HepG2 (cell line): Measurements from ENCODE around the gene PCDHGB6. TPM values are rescaled to one million over a fixed set of nuclear protein-coding genes. Genes with fewer than 3 reads are reported as not detected.

Experiments
- ATAC-seq: fragments of 200-7000 bp; cut with Tn5 transposase; 3 replicates; pipeline ENCODE4 v1.9.1; 2020; ENCODE audit warnings: mild to moderate bottlenecking, moderate library complexity
- BruUV-seq: library from RNA; stranded (reverse); fragments of 400-500 nt; replicated peaks from 2 replicates; lab custom pipeline; 2021; lab: Mats Ljungman, UMichigan
- CTCF ChIA-PET: fragments of 300-600 bp; formaldehyde crosslinking; extraction: SDS; loops from one replicate; lab custom pipeline; 2021; ENCODE audit warnings: low total read pairs, inconsistent platforms, low intra/inter-chr PET ratio; lab: Yijun Ruan, JAX
- POLR2A ChIA-PET: fragments of 350-600 bp; sonication (Branson Sonifier 250); formaldehyde crosslinking; loops from one replicate; lab custom pipeline; 2020; ENCODE audit warnings: antibody characterized with exemption, inconsistent platforms; lab: Yijun Ruan, JAX
- DNase-seq: peaks from one replicate; pipeline ENCODE4 v3.0.0-alpha.2; 2015; ENCODE audit warnings: low spot score
- FAIRE-seq: peaks from 3 replicates; lab custom pipeline; 2011; peaks lifted over from hg19 to GRCh38; lab: Jason Lieb, UNC
- H2AFZ ChIP-seq: one replicate; pipeline ENCODE4 v1.6.1; 2011; ENCODE audit warnings: low read length, inconsistent platforms
- H3K27ac ChIP-seq: fragments of 300-600 bp; 3 replicates; pipeline ENCODE4 v1.8.0; 2011; ENCODE audit warnings: mixed run types, mild to moderate bottlenecking, mixed read lengths, low read length, inconsistent platforms; ENCODE audit not compliant: insufficient read depth; ENCODE audit errors: extremely low read length
- H3K27me3 ChIP-seq, 2 experiments: fragments of 200-600 bp in 1 of 2; 2 replicates in 1 of 2; 3 replicates in 1 of 2; pipeline versions ENCODE4 v1.6.0 to v1.8.0; 2011; ENCODE audit warnings: low read length in 2 of 2, mild to moderate bottlenecking in 2 of 2, moderate library complexity in 2 of 2, inconsistent platforms in 1 of 2; ENCODE audit not compliant: insufficient read depth in 2 of 2, control insufficient read depth in 1 of 2
- H3K36me3 ChIP-seq, 2 experiments: fragments of 200-600 bp in 1 of 2; replicated peaks in 1 of 2; 2 replicates in 1 of 2; 3 replicates in 1 of 2; pipeline versions ENCODE4 v1.5.1 to v1.8.0; 2011; ENCODE audit warnings: low read length in 2 of 2, inconsistent platforms in 1 of 2; ENCODE audit not compliant: insufficient read depth in 2 of 2, control insufficient read depth in 1 of 2
- H3K4me1 ChIP-seq: 2 replicates; pipeline ENCODE4 v1.5.1; 2012; ENCODE audit warnings: low read length, inconsistent platforms; ENCODE audit not compliant: insufficient read depth
- H3K4me2 ChIP-seq: 2 replicates; pipeline ENCODE4 v1.6.0; 2011; ENCODE audit warnings: low read depth, low read length, inconsistent platforms
- H3K4me3 ChIP-seq, 3 experiments: fragments of 200-600 bp in 1 of 3; sonication (generic), shearing (Covaris generic) in 1 of 3; replicated peaks in 1 of 3; 2 replicates each; pipeline ENCODE4 v1.5.1; 2011 to 2016; ENCODE audit warnings: low read length in 3 of 3, inconsistent platforms in 2 of 3, low read depth in 2 of 3, mild to moderate bottlenecking in 2 of 3, control low read depth in 1 of 3, mixed read lengths in 1 of 3; ENCODE audit not compliant: insufficient read depth in 1 of 3
- H3K79me2 ChIP-seq: one replicate; pipeline ENCODE4 v1.6.1; 2011; ENCODE audit warnings: low read length, inconsistent platforms; ENCODE audit not compliant: insufficient read depth
- H3K9ac ChIP-seq: 2 replicates; pipeline ENCODE4 v1.6.0; 2011; ENCODE audit warnings: mild to moderate bottlenecking, low read depth, low read length, inconsistent platforms; ENCODE audit not compliant: insufficient read depth
- H3K9me3 ChIP-seq: 2 replicates; pipeline ENCODE4 v1.5.1; 2012; ENCODE audit warnings: mild to moderate bottlenecking, low read length
- H4K20me1 ChIP-seq: 2 replicates; pipeline ENCODE4 v1.6.0; 2011; ENCODE audit warnings: inconsistent platforms, mild to moderate bottlenecking, low read length, moderate library complexity; ENCODE audit not compliant: insufficient read depth
- CCDC6 ChIP-seq: sonication (generic); formaldehyde crosslinking; IDR thresholded peaks from 2 replicates; pipeline ENCODE4 v1.8.1; 2022; ENCODE audit warnings: mild to moderate bottlenecking, missing genetic modification reagents, moderate library complexity
- CTCF ChIP-seq: sonication (generic); formaldehyde crosslinking; IDR thresholded peaks from 2 replicates; pipeline ENCODE4 v1.5.0; 2020; ENCODE audit warnings: mild to moderate bottlenecking, missing genetic modification reagents, moderate library complexity
- ELF3 ChIP-seq: IDR thresholded peaks from 2 replicates; pipeline ENCODE4 v1.6.1; 2016; ENCODE audit warnings: missing genetic modification reagents, missing compliant biosample characterization
- GFI1 ChIP-seq: sonication (generic); formaldehyde crosslinking; IDR thresholded peaks from 2 replicates; pipeline ENCODE4 v1.5.0; 2020; ENCODE audit warnings: missing genetic modification reagents, mild to moderate bottlenecking, borderline replicate concordance
- GLI4 ChIP-seq: sonication (generic); formaldehyde crosslinking; IDR thresholded peaks from 2 replicates; pipeline ENCODE4 v1.5.1; 2020; ENCODE audit warnings: missing genetic modification reagents, mild to moderate bottlenecking, moderate library complexity, borderline replicate concordance
- HMGXB4 ChIP-seq, 2 experiments: sonication (generic) in 1 of 2; formaldehyde crosslinking in 1 of 2; IDR thresholded peaks; 2 replicates each; pipeline versions ENCODE4 v1.4.0 to v1.6.1; 2018 to 2020; ENCODE audit warnings: missing genetic modification reagents in 2 of 2, borderline replicate concordance in 1 of 2, low read depth in 1 of 2, mild to moderate bottlenecking in 1 of 2, missing biosample characterization in 1 of 2
- KAT8 ChIP-seq: IDR thresholded peaks from 2 replicates; pipeline ENCODE4 v1.6.1; 2016; ENCODE audit warnings: missing genetic modification reagents, missing compliant biosample characterization
- SMC3 ChIP-seq: IDR thresholded peaks from 2 replicates; pipeline ENCODE4 v1.6.1; 2011; ENCODE audit warnings: low read length, improper control_type of control experiment
- SSRP1 ChIP-seq: IDR thresholded peaks from 2 replicates; pipeline ENCODE4 v1.6.1; 2016; ENCODE audit warnings: control low read depth
- STAG1 ChIP-seq: sonication (generic); formaldehyde crosslinking; IDR thresholded peaks from 2 replicates; pipeline ENCODE4 v1.4.0; 2020; ENCODE audit warnings: missing genetic modification reagents
- ZMYM2 ChIP-seq: sonication (generic); formaldehyde crosslinking; IDR thresholded peaks from 2 replicates; pipeline ENCODE4 v1.8.0; 2022; ENCODE audit warnings: mild to moderate bottlenecking, missing genetic modification reagents
- ZNF17 ChIP-seq: sonication (generic); formaldehyde crosslinking; IDR thresholded peaks from 2 replicates; pipeline ENCODE4 v1.5.0; 2020; ENCODE audit warnings: mild to moderate bottlenecking, missing genetic modification reagents
- ZNF264 ChIP-seq: sonication (generic); formaldehyde crosslinking; IDR thresholded peaks from 2 replicates; pipeline ENCODE4 v1.4.0; 2020; ENCODE audit warnings: missing genetic modification reagents
- ZNF577 ChIP-seq: sonication (generic); formaldehyde crosslinking; IDR thresholded peaks from 2 replicates; pipeline ENCODE4 v1.4.0; 2020; ENCODE audit warnings: mild to moderate bottlenecking, low read depth, missing genetic modification reagents, borderline replicate concordance
- WGBS: methylation state at CpG from one replicate; pipeline ENCODE4 v1.1.6; 2017; ENCODE audit warnings: low lambda C conversion rate; 5-methylcytosine and 5-hydroxymethylcytosine counted together
- in situ Hi-C: cut with HindIII; loops from 2 replicates; pipeline ENCODE4 v1.10.0; 2017; ENCODE audit warnings: low pct_unique_long_range_greater_than_20kb; ENCODE audit not compliant: extremely low pct_ligation_motif_present
- intact Hi-C: fragments of 100-400 bp; cut with micrococcal nuclease; formaldehyde crosslinking; loops from one replicate; pipeline ENCODE4 v1.10.0; 2022; ENCODE audit not compliant: unreplicated experiment
- polyA plus RNA-seq, 8 experiments: library from polyadenylated mRNA; depleted of rRNA in 3 of 8; stranded (reverse) in 7 of 8; unstranded in 1 of 8; fragments of >200 nt; fragmentation: Illumina TruSeq in 4 of 8; extraction: Trizol in 4 of 8; gene quantifications; 2 replicates each; pipeline versions ENCODE4 v1.2.1 to v1.2.3, GENCODE V29; 2011 to 2016; ENCODE audit warnings: low read depth in 4 of 8, missing spikeins in 1 of 8, mixed read lengths in 1 of 8; ENCODE audit not compliant: insufficient read depth in 1 of 8
- total RNA-seq, 5 experiments: library from RNA; depleted of rRNA; stranded (reverse); fragments of >200 nt; fragmentation: Illumina TruSeq; extraction: Trizol; gene quantifications; 2 replicates each; pipeline ENCODE4 v1.2.3, GENCODE V29; 2016; ENCODE audit warnings: low read depth in 1 of 5

PCDHGB6 gene
- total and polyA plus RNA-seq, 2 of the 13 experiments (the other 11 are each of a cell fraction or from before 2014, with no cell fraction given): 0.01 to 0.20 TPM

- in situ Hi-C loops (loop anchor here (10.0 kb wide), 1 partner anchor 165 kb away; no protein-coding TSS in a partner anchor), intact Hi-C loops (loop anchor here (2.0 to 10.0 kb wide), 2 partner anchors 165 to 205 kb away; no protein-coding TSS in a partner anchor)
- ChIA-PET POLR2A (interaction anchor here (0.8 kb wide), 1 partner anchor 204 kb away, joined by 4 read pairs; no protein-coding TSS in a partner anchor), CTCF (interaction anchor here (1.6 to 1.8 kb wide), 3 partner anchors 165 to 204 kb away, joined by 5 to 10 read pairs (median 7); no protein-coding TSS in a partner anchor)
- DNase-seq (peak; percentile 48), ATAC-seq (peak; percentile 78), FAIRE-seq (no peak)
- BruUV-seq: TSS peak; percentile 64
- Histone ChIP-seq H3K36me3 (no peaks in the 10 kb centered on the region), H4K20me1 (no peaks in the 10 kb centered on the region), H3K4me1 (no peaks in the 10 kb centered on the region), H3K9ac (peak within 1 kb of the TSS; percentile 44), H3K9me3 (peaks cover 47% of the 10 kb centered on the region), H3K4me3 (peak within 1 kb of the TSS; percentile 17 to 63 (median 50); a peak in 5 of 6 replicates), H3K27me3 (no peaks in the 10 kb centered on the region), H3K79me2 (no peaks in the 10 kb centered on the region), H3K27ac (no peak within 1 kb of the TSS), H3K4me2 (peak within 1 kb of the TSS; percentile 31), H2AFZ (peak within 1 kb of the TSS; percentile 48)
- 41% methylated on average over 23 of the region's 24 CpGs for WGBS
- TF ChIP-seq SMC3 (peak; percentile 32; the same call in 1 of the 2 replicates), HMGXB4 (CRISPR knock-in tag; IDR thresholded peaks at IDR 0.05; ENCODE audit: borderline replicate concordance in 1 of 2, low read depth in 1 of 2) (peak in 1 of 2 experiments; percentile 62; a peak in 1 of 4 replicates), ZNF577 (CRISPR knock-in tag) (no peak), STAG1 (CRISPR knock-in tag) (peak; percentile 57), ELF3 (CRISPR knock-in tag) (peak; percentile 27; the same call in 1 of the 2 replicates), CCDC6 (CRISPR knock-in tag) (no peak), ZNF264 (CRISPR knock-in tag) (no peak), ZMYM2 (CRISPR knock-in tag) (no peak), KAT8 (CRISPR knock-in tag) (0 out of 2 replicates have a peak, but pooled peaks have one; percentile 29), ZNF17 (CRISPR knock-in tag) (no peak), GFI1 (CRISPR knock-in tag) (no peak), CTCF (CRISPR knock-in tag) (peak; percentile 62), GLI4 (no peak), SSRP1 (CRISPR knock-in tag) (no peak)
Observed at GRCh38 chr5:141359790-141360426, 47.9 kb upstream of the PCDHGB6 start, which contains the start of gene PCDHGB2. Gene PCDHGB2, plus strand, starts transcription at chr5:141359994. Its CDS starts 142 bp downstream, at chr5:141360136.
